ENCODE data around the gene KCNK7.
A peak's percentile ranks its signal among the peaks of the same experiment; 100 is the strongest.

KCNK7 gene

GRCh38 chr11:65553301-65554001, 42.1 kb downstream of the KCNK7 start:
- TF ChIP-seq, protein P1, sequence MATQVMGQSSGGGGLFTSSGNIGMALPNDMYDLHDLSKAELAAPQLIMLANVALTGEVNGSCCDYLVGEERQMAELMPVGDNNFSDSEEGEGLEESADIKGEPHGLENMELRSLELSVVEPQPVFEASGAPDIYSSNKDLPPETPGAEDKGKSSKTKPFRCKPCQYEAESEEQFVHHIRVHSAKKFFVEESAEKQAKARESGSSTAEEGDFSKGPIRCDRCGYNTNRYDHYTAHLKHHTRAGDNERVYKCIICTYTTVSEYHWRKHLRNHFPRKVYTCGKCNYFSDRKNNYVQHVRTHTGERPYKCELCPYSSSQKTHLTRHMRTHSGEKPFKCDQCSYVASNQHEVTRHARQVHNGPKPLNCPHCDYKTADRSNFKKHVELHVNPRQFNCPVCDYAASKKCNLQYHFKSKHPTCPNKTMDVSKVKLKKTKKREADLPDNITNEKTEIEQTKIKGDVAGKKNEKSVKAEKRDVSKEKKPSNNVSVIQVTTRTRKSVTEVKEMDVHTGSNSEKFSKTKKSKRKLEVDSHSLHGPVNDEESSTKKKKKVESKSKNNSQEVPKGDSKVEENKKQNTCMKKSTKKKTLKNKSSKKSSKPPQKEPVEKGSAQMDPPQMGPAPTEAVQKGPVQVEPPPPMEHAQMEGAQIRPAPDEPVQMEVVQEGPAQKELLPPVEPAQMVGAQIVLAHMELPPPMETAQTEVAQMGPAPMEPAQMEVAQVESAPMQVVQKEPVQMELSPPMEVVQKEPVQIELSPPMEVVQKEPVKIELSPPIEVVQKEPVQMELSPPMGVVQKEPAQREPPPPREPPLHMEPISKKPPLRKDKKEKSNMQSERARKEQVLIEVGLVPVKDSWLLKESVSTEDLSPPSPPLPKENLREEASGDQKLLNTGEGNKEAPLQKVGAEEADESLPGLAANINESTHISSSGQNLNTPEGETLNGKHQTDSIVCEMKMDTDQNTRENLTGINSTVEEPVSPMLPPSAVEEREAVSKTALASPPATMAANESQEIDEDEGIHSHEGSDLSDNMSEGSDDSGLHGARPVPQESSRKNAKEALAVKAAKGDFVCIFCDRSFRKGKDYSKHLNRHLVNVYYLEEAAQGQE (IDR thresholded peaks at IDR 0.05; ENCODE audit: insufficient read depth in 1 of 2, low read depth in 2 of 2, low read length in 2 of 2) = no peak
- TF ChIP-seq POLR2AphosphoS5 (IDR thresholded peaks at IDR 0.05; ENCODE audit: low read depth, low read length) = no peak
- TF ChIP-seq FOXP2 (optimal IDR thresholded peaks at IDR 0.05; ENCODE audit: borderline replicate concordance, extremely low read depth, extremely low read length, insufficient read depth) = no peak
- TF ChIP-seq TAF1 (IDR thresholded peaks at IDR 0.05; ENCODE audit: borderline replicate concordance, insufficient read depth, low read length) = no peak
- TF ChIP-seq SIN3A (IDR thresholded peaks at IDR 0.05; ENCODE audit: borderline replicate concordance, insufficient read depth, low read length) = no peak

GRCh38 chr11:65552388-65552951, 43.1 kb downstream of the KCNK7 start:
- TF ChIP-seq, protein P1 (IDR thresholded peaks at IDR 0.05; ENCODE audit: insufficient read depth in 1 of 2, low read depth in 2 of 2, low read length in 2 of 2) = no peak
- TF ChIP-seq FOXP2 (optimal IDR thresholded peaks at IDR 0.05; ENCODE audit: borderline replicate concordance, extremely low read depth, extremely low read length, insufficient read depth) = no peak
- no peak for TF ChIP-seq POLR2AphosphoS5 (IDR thresholded peaks at IDR 0.05; ENCODE audit: low read depth, low read length)
- no peak for TF ChIP-seq SIN3A (IDR thresholded peaks at IDR 0.05; ENCODE audit: borderline replicate concordance, insufficient read depth, low read length)
- TF ChIP-seq TAF1 (IDR thresholded peaks at IDR 0.05; ENCODE audit: borderline replicate concordance, insufficient read depth, low read length) = no peak

GRCh38 chr11:65551572-65552387, 43.8 kb downstream of the KCNK7 start:
- TF ChIP-seq POLR2AphosphoS5 (IDR thresholded peaks at IDR 0.05; ENCODE audit: low read depth, low read length) = no peak
- TF ChIP-seq FOXP2 (optimal IDR thresholded peaks at IDR 0.05; ENCODE audit: borderline replicate concordance, extremely low read depth, extremely low read length, insufficient read depth) = peak; percentile 53

DNA sequence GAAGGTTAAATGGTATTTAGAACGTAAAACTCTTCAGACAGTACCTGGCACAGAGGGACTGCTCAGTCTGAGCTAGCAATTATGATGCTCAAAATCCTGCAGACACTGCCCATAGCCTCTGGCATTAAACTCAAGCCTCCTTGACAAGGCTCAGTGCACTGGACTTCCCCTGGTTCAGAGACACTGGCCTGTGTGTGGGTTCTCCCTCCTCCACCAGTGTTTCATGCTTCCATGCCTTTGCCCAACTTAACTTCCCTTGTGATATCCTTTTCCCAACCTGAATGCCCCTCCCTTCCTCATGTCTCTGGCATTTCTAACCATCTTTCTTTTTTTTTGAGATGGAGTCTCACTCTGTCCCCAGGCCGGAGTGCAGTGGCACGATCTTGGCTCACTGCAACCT, 46.5 kb downstream of the KCNK7 start:
- TF ChIP-seq SIN3A (IDR thresholded peaks at IDR 0.05; ENCODE audit: borderline replicate concordance, insufficient read depth, low read length) = no peak
- no peak for TF ChIP-seq POLR2AphosphoS5 (IDR thresholded peaks at IDR 0.05; ENCODE audit: low read depth, low read length)
- TF ChIP-seq, protein P1 (IDR thresholded peaks at IDR 0.05; ENCODE audit: insufficient read depth in 1 of 2, low read depth in 2 of 2, low read length in 2 of 2) = no peak
- TF ChIP-seq TAF1 (IDR thresholded peaks at IDR 0.05; ENCODE audit: borderline replicate concordance, insufficient read depth, low read length) = no peak
- no peak for TF ChIP-seq FOXP2 (optimal IDR thresholded peaks at IDR 0.05; ENCODE audit: borderline replicate concordance, extremely low read depth, extremely low read length, insufficient read depth)

DNA sequence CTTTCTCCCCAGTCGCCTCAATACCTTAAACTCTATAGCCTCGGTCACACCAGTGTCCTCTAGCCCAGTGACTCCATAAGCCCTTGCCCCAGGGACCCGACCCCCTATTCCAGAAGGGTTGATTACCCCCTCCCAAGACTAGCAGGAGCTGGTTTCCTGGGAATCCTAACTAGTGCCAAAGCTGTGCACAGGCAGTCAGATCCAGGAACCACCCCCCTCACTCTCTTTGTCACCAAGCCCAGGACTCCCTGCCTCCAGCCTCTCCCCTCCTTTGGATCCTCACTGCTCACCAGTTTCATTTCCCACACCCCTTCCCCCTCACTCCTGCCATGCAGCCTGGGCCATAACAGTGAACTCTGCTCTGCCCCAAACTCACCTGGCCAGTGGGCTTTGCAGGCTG, 47.2 kb downstream of the KCNK7 start:
- TF ChIP-seq, protein P1 (IDR thresholded peaks at IDR 0.05; ENCODE audit: insufficient read depth in 1 of 2, low read depth in 2 of 2, low read length in 2 of 2) = no peak

Data from PFSK-1 (cell line).